ENCODE data around the gene CX3CL1. TPM values are rescaled to one million over a fixed set of nuclear protein-coding genes. Genes with fewer than 3 reads are reported as not detected.

CX3CL1 gene
- 10 to 100 TPM in 3 of 4 donors, 1 to 10 TPM in 1; 5.8 to 31.9 (median 18.3) TPM for total RNA-seq

DNA sequence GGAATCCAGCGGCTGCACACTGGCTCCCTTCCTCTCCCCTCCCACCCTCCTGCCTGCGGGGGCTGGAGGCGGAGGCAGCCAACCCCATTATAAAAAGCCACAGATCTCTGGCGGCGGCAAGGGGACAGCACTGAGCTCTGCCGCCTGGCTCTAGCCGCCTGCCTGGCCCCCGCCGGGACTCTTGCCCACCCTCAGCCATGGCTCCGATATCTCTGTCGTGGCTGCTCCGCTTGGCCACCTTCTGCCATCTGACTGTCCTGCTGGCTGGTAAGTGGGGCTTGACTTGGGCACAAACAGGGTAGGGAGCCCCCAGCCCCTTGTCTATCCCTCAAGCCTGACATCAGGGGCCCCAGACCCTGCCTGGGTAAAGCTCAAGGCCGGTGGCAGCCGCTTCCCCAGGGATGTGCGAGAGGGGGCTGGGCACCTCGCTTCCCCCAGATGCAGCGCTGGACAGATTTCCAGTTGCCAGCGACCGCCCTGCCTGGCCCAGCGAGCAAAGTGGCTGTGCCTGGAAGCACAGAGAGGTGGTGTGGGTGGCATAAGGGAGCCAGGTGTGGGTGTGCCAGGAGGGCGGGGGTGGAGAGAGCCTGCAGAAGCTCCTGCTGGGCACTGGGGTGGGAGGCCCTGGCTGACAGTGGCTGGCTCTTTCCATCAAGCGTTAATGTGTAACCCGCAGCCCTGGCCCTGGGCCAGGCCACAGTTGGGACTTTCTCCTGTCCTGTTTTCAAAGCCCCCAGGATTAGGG, at the start of gene CX3CL1:
Gene CX3CL1 (plus strand): TSS at position 119 of the 745 bp plus-strand sequence. CDS start 79 bp downstream, at position 198.
- WGBS, 2 donors: 19 to 22% methylated on average over 16 to 23 of the region's 23 CpGs
- intact Hi-C loops (cut with DNase I; ENCODE audit: low total_unique reads): loop anchor here (1.0 kb wide), 1 partner anchor 48 kb away; no protein-coding TSS in a partner anchor
- peak within 1 kb of the TSS; percentile 31 for H3K4me3 ChIP-seq (ENCODE audit: low read depth, poor library complexity, severe bottlenecking)
- DNase-seq (ENCODE audit: low spot score in 2 of 2): peak; percentile 55 to 89
- TF ChIP-seq CTCF (IDR thresholded peaks at IDR 0.05) (peak in 1 of 3 donors; percentile 7), POLR2A (IDR thresholded peaks at IDR 0.05) (no peak)

- 62 to 72% methylated on average over 2 of the region's 2 CpGs for WGBS, 2 donors
- TF ChIP-seq POLR2A (IDR thresholded peaks at IDR 0.05) (no peak), CTCF (IDR thresholded peaks at IDR 0.05) (no peak)
- DNase-seq (ENCODE audit: low spot score in 2 of 2): no peak
- intact Hi-C loops (cut with DNase I; ENCODE audit: low total_unique reads): no loop called here
- no peak overlapping the region for H3K4me3 ChIP-seq (ENCODE audit: low read depth, poor library complexity, severe bottlenecking)
Observed at GRCh38 chr16:57324749-57325148, 47.5 kb upstream of the CX3CL1 start.

- WGBS, 2 donors: 68 to 75% methylated on average over 1 of the region's 1 CpG
- intact Hi-C loops (cut with DNase I; ENCODE audit: low total_unique reads): no loop called here
- TF ChIP-seq POLR2A (IDR thresholded peaks at IDR 0.05) (no peak), CTCF (IDR thresholded peaks at IDR 0.05) (no peak)
- H3K4me3 ChIP-seq (ENCODE audit: low read depth, poor library complexity, severe bottlenecking): no peak overlapping the region
- no peak for DNase-seq (ENCODE audit: low spot score in 2 of 2)
Observed at GRCh38 chr16:57325458-57325857, 46.8 kb upstream of the CX3CL1 start.

GRCh38 chr16:57329718-57330327, 42.5 kb upstream of the CX3CL1 start:
- WGBS, 2 donors: 77 to 82% methylated on average over 8 of the region's 8 CpGs
- no peak overlapping the region for H3K4me3 ChIP-seq (ENCODE audit: low read depth, poor library complexity, severe bottlenecking)
- intact Hi-C loops (cut with DNase I; ENCODE audit: low total_unique reads): no loop called here
- no peak for TF ChIP-seq CTCF (IDR thresholded peaks at IDR 0.05)
- no peak for TF ChIP-seq POLR2A (IDR thresholded peaks at IDR 0.05)
- no peak for DNase-seq (ENCODE audit: low spot score in 2 of 2)

DNA sequence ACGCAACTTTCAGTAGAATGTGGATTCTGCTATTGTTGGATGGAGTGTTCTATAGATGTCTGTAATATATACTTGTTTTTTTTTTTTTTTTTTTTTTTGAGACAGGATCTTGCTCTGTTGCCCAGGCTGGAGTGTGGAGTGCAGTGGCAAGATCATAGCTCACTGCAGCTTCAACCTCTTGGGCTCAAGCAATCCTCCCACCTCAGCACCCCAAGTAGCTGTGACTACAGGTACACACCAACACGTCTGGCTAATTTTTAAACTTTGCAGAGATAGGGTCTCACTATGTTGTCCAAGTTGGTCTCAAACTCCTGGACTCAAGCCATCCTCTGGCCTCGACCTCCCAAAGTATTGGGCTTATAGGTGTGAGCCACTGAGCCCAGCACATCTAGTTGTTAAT, 40.9 kb upstream of the CX3CL1 start:
- 76 to 83% methylated on average over 3 of the region's 3 CpGs for WGBS, 2 donors
- intact Hi-C loops (cut with DNase I; ENCODE audit: low total_unique reads): no loop called here
- H3K4me3 ChIP-seq (ENCODE audit: low read depth, poor library complexity, severe bottlenecking): no peak overlapping the region
- no peak for DNase-seq (ENCODE audit: low spot score in 2 of 2)
- TF ChIP-seq CTCF (IDR thresholded peaks at IDR 0.05) (no peak), POLR2A (IDR thresholded peaks at IDR 0.05) (no peak)

Data from lower leg skin (tissue), 4 donors.